Stimulated activated naive CD4-positive, alpha-beta T cell treated with Interleukin-2 at 50 U/mL for 16 hours (primary cell): Measurements from ENCODE around the gene CYP2W1.

Experiments
- DNase-seq: peaks from one replicate; lab custom pipeline; 2025; lab: John Stamatoyannopoulos, UW

Gene CYP2W1

GRCh38 chr7:966291-967069, 16.5 kb upstream of the CYP2W1 start:
- no peak for DNase-seq

- no peak for DNase-seq
Observed at GRCh38 chr7:967361-968082, 15.5 kb upstream of the CYP2W1 start.

GRCh38 chr7:968205-969105, 14.5 kb upstream of the CYP2W1 start:
- no peak for DNase-seq

GRCh38 chr7:969403-969802, 13.6 kb upstream of the CYP2W1 start:
- no peak for DNase-seq

- DNase-seq, result no peak
Observed at GRCh38 chr7:970744-971143, 12.2 kb upstream of the CYP2W1 start.

GRCh38 chr7:972110-972509, 10.9 kb upstream of the CYP2W1 start:
- DNase-seq, result no peak

GRCh38 chr7:972676-973309, 10.2 kb upstream of the CYP2W1 start:
- no peak for DNase-seq

GRCh38 chr7:973312-973711, 9.7 kb upstream of the CYP2W1 start:
- DNase-seq, result no peak

GRCh38 chr7:974172-974571, 8.8 kb upstream of the CYP2W1 start:
- no peak for DNase-seq

GRCh38 chr7:974820-975681, 7.9 kb upstream of the CYP2W1 start, which contains the start of gene COX19:
Gene COX19, minus strand, starts transcription at chr7:975549. Its CDS starts 40 bp downstream, at chr7:975509.
- DNase-seq, result peak; percentile 85

GRCh38 chr7:975702-976473, 7.1 kb upstream of the CYP2W1 start:
- no peak for DNase-seq

GRCh38 chr7:976901-977325, 6.1 kb upstream of the CYP2W1 start:
- no peak for DNase-seq

- DNase-seq, result no peak
Observed at GRCh38 chr7:977326-978048, 5.5 kb upstream of the CYP2W1 start.

- DNase-seq, result no peak
Observed at GRCh38 chr7:978049-978346, 5.0 kb upstream of the CYP2W1 start.

- DNase-seq, result no peak
Observed at GRCh38 chr7:978416-979091, 4.4 kb upstream of the CYP2W1 start.

- DNase-seq, result no peak
Observed at GRCh38 chr7:979151-979550, 3.8 kb upstream of the CYP2W1 start.

GRCh38 chr7:979886-980571, 3.0 kb upstream of the CYP2W1 start:
- DNase-seq, result no peak

- no peak for DNase-seq
Observed at GRCh38 chr7:981793-982510, 1.0 kb upstream of the CYP2W1 start.
